ENCODE data around the gene NUBPL.

The NUBPL gene

GRCh38 chr14:31902945-31903646, 341.9 kb downstream of the NUBPL start:
- TF ChIP-seq GATA3 (IDR thresholded peaks at IDR 0.05; ENCODE audit: low read depth, low read length), result no peak
- no peak for TF ChIP-seq GATA2 (IDR thresholded peaks at IDR 0.05; ENCODE audit: low read depth, low read length)

GRCh38 chr14:31909977-31910376, 348.8 kb downstream of the NUBPL start:
- no peak for TF ChIP-seq GATA2 (IDR thresholded peaks at IDR 0.05; ENCODE audit: low read depth, low read length)

Measured in SH-SY5Y (cell line).